GM10266 (cell line): ENCODE results near the gene ACMSD.

Source experiments
- DNase-seq: peaks from one replicate; pipeline ENCODE4 v3.0.0; 2012; ENCODE audit errors: extremely low spot score
- CTCF ChIP-seq: IDR thresholded peaks from 2 replicates; pipeline ENCODE4 v1.5.1; 2012; ENCODE audit warnings: mild to moderate bottlenecking, low read depth; ENCODE audit not compliant: control insufficient read depth, insufficient read depth; ENCODE audit errors: missing control alignments

The ACMSD gene

GRCh38 chr2:134865067-134865787 is 26.8 kb downstream of the ACMSD start:
- no peak for TF ChIP-seq CTCF
- no peak for DNase-seq

- DNase-seq, result no peak
- no peak for TF ChIP-seq CTCF
Observed at GRCh38 chr2:134866498-134867099, 28.2 kb downstream of the ACMSD start.

- no peak for TF ChIP-seq CTCF
- DNase-seq, result no peak
Observed at GRCh38 chr2:134869946-134870736, 31.7 kb downstream of the ACMSD start.

GRCh38 chr2:134873152-134873551 is 34.7 kb downstream of the ACMSD start:
- DNase-seq, result no peak
- TF ChIP-seq CTCF, result no peak

- DNase-seq, result no peak
- TF ChIP-seq CTCF, result no peak
Observed at GRCh38 chr2:134875309-134875708, 36.9 kb downstream of the ACMSD start.

- no peak for DNase-seq
- no peak for TF ChIP-seq CTCF
Observed at GRCh38 chr2:134882773-134883172, 44.4 kb downstream of the ACMSD start.

- DNase-seq, result no peak
- no peak for TF ChIP-seq CTCF
Observed at GRCh38 chr2:134883552-134884293, 45.3 kb downstream of the ACMSD start.
